Heart right ventricle (tissue), 16 donors: ENCODE measurements around the gene DCAF15. TPM values are rescaled to one million over a fixed set of nuclear protein-coding genes. Genes with fewer than 3 reads are reported as not detected.

Source experiments
- ATAC-seq, 8 donors: fragments of 200-7000 bp; cut with Tn5 transposase; one replicate each; pipeline ENCODE4 v1.9.1; 2020; ENCODE audit warnings: mild to moderate bottlenecking in 8 of 8, moderate library complexity in 8 of 8, moderate number of reproducible peaks in 1 of 8
- DNase-seq, 2 donors: peaks; one replicate each; pipeline ENCODE4 v3.0.0-alpha.2; 2020
- H3K27ac ChIP-seq, 10 donors: fragments of 200-600 bp; sonication (generic) in 2 of 10; one replicate each; pipeline versions ENCODE4 v1.5.0 to v1.8.0; 2020 to 2022; ENCODE audit warnings: mild to moderate bottlenecking in 3 of 10
- H3K27me3 ChIP-seq, 7 donors: fragments of 200-600 bp; one replicate each; pipeline ENCODE4 v1.8.0; 2021 to 2022; ENCODE audit warnings: mild to moderate bottlenecking in 2 of 7
- H3K36me3 ChIP-seq, 9 donors: fragments of 200-600 bp; sonication (generic) in 1 of 9; one replicate each; pipeline versions ENCODE4 v1.5.0 to v1.8.0; 2020 to 2022; ENCODE audit warnings: mild to moderate bottlenecking in 2 of 9
- H3K4me1 ChIP-seq, 9 donors: fragments of 200-600 bp; sonication (generic) in 1 of 9; one replicate each; pipeline versions ENCODE4 v1.5.0 to v1.8.0; 2020 to 2022; ENCODE audit warnings: mild to moderate bottlenecking in 4 of 9
- H3K4me3 ChIP-seq, 10 donors: fragments of 200-600 bp; sonication (generic) in 2 of 10; one replicate each; pipeline versions ENCODE4 v1.5.0 to v1.8.0; 2020 to 2022; ENCODE audit warnings: mild to moderate bottlenecking in 7 of 10, moderate library complexity in 2 of 10
- H3K9me3 ChIP-seq, 11 donors: fragments of 200-600 bp in 10 of 11; sonication (generic) in 2 of 11; one replicate each; pipeline versions ENCODE4 v1.5.0 to v1.8.0; 2013 to 2022; ENCODE audit warnings: mild to moderate bottlenecking in 2 of 11, control low read depth in 1 of 11, moderate library complexity in 1 of 11
- CTCF ChIP-seq, 9 donors: fragments of 200-600 bp; sonication (generic) in 2 of 9; IDR thresholded peaks; one replicate each; pipeline versions ENCODE4 v1.5.0 to v1.8.0; 2021 to 2022; ENCODE audit warnings: antibody characterized with exemption in 9 of 9, mild to moderate bottlenecking in 5 of 9, moderate library complexity in 1 of 9
- WGBS, 2 donors: extraction: QIAGEN DNeasy Blood & Tissue Kit; methylation state at CpG; one replicate each; pipeline ENCODE4 v1.1.7; 2013; ENCODE audit warnings: inconsistent platforms in 1 of 2; 5-methylcytosine and 5-hydroxymethylcytosine counted together
- intact Hi-C, 10 donors: fragments of 100-400 bp; cut with DNase I; formaldehyde crosslinking; loops; one replicate each; pipeline versions ENCODE4 v1.11.1 to v1.14.2; 2022
- polyA plus RNA-seq, 2 donors: library from polyadenylated mRNA; stranded (reverse); fragments of 200-250 nt; gene quantifications; one replicate each; pipeline ENCODE4 v1.2.3, GENCODE V29; 2013
- total RNA-seq, 10 donors: library from RNA; stranded (reverse); fragmentation: NEBNext Ultra II Directional in 3 of 10; extraction: Animal tissue kit (Norgen Biotek cat#: 25700) in 3 of 10; gene quantifications; one replicate each; pipeline versions ENCODE4 v1.2.1 to v1.2.4, GENCODE V29; 2021 to 2023
- donor health status: Arrhythmogenic right ventricular cardiomyopathy.
- donor health status: ischemic (EF 13 %, LVEDD 7.1; RV severe dilation, severe dysfunction).
- donor health status: healthy with polysubstance abuse.
- donor health status: DM: no; HTN: yes; CAD: no.
- donor health status: DM: no; HTN: no; CAD: no.
- donor health status: ischemic (EF 25% LVEDD 6.9; RV normal size, moderate dysfunction).
- donor health status: ischemic (EF 25% LVEDD 5.7; RV mildly dilated, moderate dysfunction).
- donor health status: healthy.
- donor health status: DM: yes; HTN: yes; CAD: no.
- donor health status: Ischemic cardiomyopathy.
- donor health status: ischemic (EF 35%, LVEDD 5.7; RV mildly dilated, moderate dysfunction).
- donor health status: nonischemic (EF 11% LVEDD 7.7; RV severe dilation, severe dysfunction).
- donor health status: DM: yes; HTN: yes; CAD: no.
- donor health status: PGD.
- donor health status: ischemic (EF 29% LVEDD 5.4; RV normal size, mild dysfunction).
- donor health status: nonischemic (EF 23%, LVEDD 6.1; RV moderate dilation, normal function).

Gene DCAF15
- total and polyA plus RNA-seq, 12 donors: 15.5 to 50.0 (median 18.4) TPM

- Histone ChIP-seq H3K9me3 (no peaks in the 10 kb centered on the region), H3K4me3 (no peak overlapping the region), H3K4me1 (peaks cover 2 to 31% (median 13%) of the 10 kb centered on the region in 9 donors), H3K27me3 (no peaks in the 10 kb centered on the region), H3K36me3 (peaks cover 0 to 77% (median 4%) of the 10 kb centered on the region in 9 donors), H3K27ac (no peak overlapping the region)
- intact Hi-C loops: no loop called here
- no peak for ATAC-seq
- 60 to 69% methylated on average over 12 of the region's 12 CpGs for WGBS, 2 donors
- TF ChIP-seq CTCF (IDR thresholded peaks at IDR 0.05): no peak
- DNase-seq: no peak
Measured at GRCh38 chr19:13974073-13974472, 21.8 kb downstream of the DCAF15 start.

- no peak overlapping the region for H3K4me3 ChIP-seq
- no peak for TF ChIP-seq CTCF (IDR thresholded peaks at IDR 0.05)
- peak overlapping the region in 9 of 10 donors; percentile 25 to 89 (median 78) for H3K27ac ChIP-seq
- no peaks in the 10 kb centered on the region for H3K9me3 ChIP-seq
- ATAC-seq (peak in 6 of 8 donors; percentile 32 to 72 (median 45)), DNase-seq (no peak)
- H3K4me1 ChIP-seq: peaks cover 6 to 41% (median 19%) of the 10 kb centered on the region in 9 donors
- intact Hi-C loops: loop anchor here in 1 of 10 donors (2.0 kb wide), 1 partner anchor 29 kb away; no protein-coding TSS in a partner anchor
- no peaks in the 10 kb centered on the region for H3K27me3 ChIP-seq
- 61 to 65% methylated on average over 11 of the region's 11 CpGs for WGBS, 2 donors
- peaks cover 0 to 61% (median 0%) of the 10 kb centered on the region in 9 donors for H3K36me3 ChIP-seq
Measured at GRCh38 chr19:13975870-13976269, 23.6 kb downstream of the DCAF15 start.

- intact Hi-C loops: loop anchor here in 1 of 10 donors (2.0 kb wide), 1 partner anchor 28 kb away; no protein-coding TSS in a partner anchor
- Histone ChIP-seq H3K4me3 (no peak overlapping the region), H3K36me3 (peaks cover 0 to 58% (median 0%) of the 10 kb centered on the region in 9 donors), H3K9me3 (no peaks in the 10 kb centered on the region), H3K4me1 (peaks cover 6 to 45% (median 19%) of the 10 kb centered on the region in 9 donors), H3K27ac (peak overlapping the region in 9 of 10 donors; percentile 52 to 89 (median 78)), H3K27me3 (no peaks in the 10 kb centered on the region)
- peak in 7 of 8 donors; percentile 3 to 72 (median 54) for ATAC-seq
- 61 to 77% methylated on average over 12 of the region's 12 CpGs for WGBS, 2 donors
- no peak for TF ChIP-seq CTCF (IDR thresholded peaks at IDR 0.05)
- no peak for DNase-seq
Measured at GRCh38 chr19:13976446-13976845, 24.1 kb downstream of the DCAF15 start.

- Histone ChIP-seq H3K9me3 (no peaks in the 10 kb centered on the region), H3K27ac (peak overlapping the region; percentile 32 to 89 (median 84)), H3K4me1 (peaks cover 6 to 48% (median 27%) of the 10 kb centered on the region in 9 donors), H3K27me3 (no peaks in the 10 kb centered on the region), H3K36me3 (peaks cover 0 to 58% (median 0%) of the 10 kb centered on the region in 9 donors), H3K4me3 (peak overlapping the region in 2 of 10 donors; percentile 58 to 60)
- intact Hi-C loops: loop anchor here in 1 of 10 donors (2.0 kb wide), 1 partner anchor 27 kb away; no protein-coding TSS in a partner anchor
- ATAC-seq (peak in 2 of 8 donors; percentile 0 to 3), DNase-seq (no peak)
- no peak for TF ChIP-seq CTCF (IDR thresholded peaks at IDR 0.05)
- WGBS, 2 donors: 90 to 93% methylated on average over 12 of the region's 12 CpGs
Measured at GRCh38 chr19:13977803-13978202, 25.5 kb downstream of the DCAF15 start.
